Measurements from ENCODE around the gene ARHGAP42. TPM values are rescaled to one million over a fixed set of nuclear protein-coding genes. Genes with fewer than 3 reads are reported as not detected.

The ARHGAP42 gene
- total RNA-seq, 1 donor from 2014 or later, result 19.1 TPM

- no peak overlapping the region for H3K27ac Mint-ChIP-seq (ENCODE audit: unreplicated experiment)
- peaks cover 4% of the 10 kb centered on the region for H3K4me1 Mint-ChIP-seq (ENCODE audit: unreplicated experiment)
- H3K9me3 Mint-ChIP-seq (ENCODE audit: unreplicated experiment), result no peaks in the 10 kb centered on the region
- H3K27me3 Mint-ChIP-seq (ENCODE audit: unreplicated experiment), result no peaks in the 10 kb centered on the region
- no peak for TF ChIP-seq CTCF (IDR thresholded peaks at IDR 0.05; ENCODE audit: unreplicated experiment)
- DNase-seq (ENCODE audit: low spot score), result no peak
- H3K4me3 Mint-ChIP-seq (ENCODE audit: unreplicated experiment), result no peak overlapping the region
- no peaks in the 10 kb centered on the region for H3K36me3 Mint-ChIP-seq (ENCODE audit: low read depth, unreplicated experiment)
Measured at GRCh38 chr11:100801225-100801999, 114.3 kb downstream of the ARHGAP42 start.

- Mint-ChIP-seq H3K4me1 (ENCODE audit: unreplicated experiment) (peaks cover 4% of the 10 kb centered on the region), H3K4me3 (ENCODE audit: unreplicated experiment) (no peak overlapping the region), H3K27me3 (ENCODE audit: unreplicated experiment) (no peaks in the 10 kb centered on the region), H3K36me3 (ENCODE audit: low read depth, unreplicated experiment) (no peaks in the 10 kb centered on the region), H3K9me3 (ENCODE audit: unreplicated experiment) (no peaks in the 10 kb centered on the region), H3K27ac (ENCODE audit: unreplicated experiment) (no peak overlapping the region)
- no peak for DNase-seq (ENCODE audit: low spot score)
- no peak for TF ChIP-seq CTCF (IDR thresholded peaks at IDR 0.05; ENCODE audit: unreplicated experiment)
Measured at GRCh38 chr11:100805506-100806199, 118.6 kb downstream of the ARHGAP42 start.

GRCh38 chr11:100806296-100806695 lies 119.2 kb downstream of the ARHGAP42 start:
- Mint-ChIP-seq H3K36me3 (ENCODE audit: low read depth, unreplicated experiment) (no peaks in the 10 kb centered on the region), H3K27ac (ENCODE audit: unreplicated experiment) (no peak overlapping the region), H3K4me1 (ENCODE audit: unreplicated experiment) (peaks cover 4% of the 10 kb centered on the region), H3K4me3 (ENCODE audit: unreplicated experiment) (no peak overlapping the region), H3K9me3 (ENCODE audit: unreplicated experiment) (no peaks in the 10 kb centered on the region), H3K27me3 (ENCODE audit: unreplicated experiment) (no peaks in the 10 kb centered on the region)
- DNase-seq (ENCODE audit: low spot score), result no peak
- TF ChIP-seq CTCF (IDR thresholded peaks at IDR 0.05; ENCODE audit: unreplicated experiment), result no peak

- Mint-ChIP-seq H3K27ac (ENCODE audit: unreplicated experiment) (no peak overlapping the region), H3K36me3 (ENCODE audit: low read depth, unreplicated experiment) (no peaks in the 10 kb centered on the region), H3K9me3 (ENCODE audit: unreplicated experiment) (no peaks in the 10 kb centered on the region), H3K27me3 (ENCODE audit: unreplicated experiment) (no peaks in the 10 kb centered on the region), H3K4me3 (ENCODE audit: unreplicated experiment) (no peak overlapping the region), H3K4me1 (ENCODE audit: unreplicated experiment) (no peaks in the 10 kb centered on the region)
- no peak for DNase-seq (ENCODE audit: low spot score)
- TF ChIP-seq CTCF (IDR thresholded peaks at IDR 0.05; ENCODE audit: unreplicated experiment), result no peak
Measured at GRCh38 chr11:100808904-100809491, 121.9 kb downstream of the ARHGAP42 start.

GRCh38 chr11:100810146-100810545 lies 123.1 kb downstream of the ARHGAP42 start:
- H3K27me3 Mint-ChIP-seq (ENCODE audit: unreplicated experiment), result no peaks in the 10 kb centered on the region
- H3K9me3 Mint-ChIP-seq (ENCODE audit: unreplicated experiment), result no peaks in the 10 kb centered on the region
- no peak for DNase-seq (ENCODE audit: low spot score)
- H3K4me1 Mint-ChIP-seq (ENCODE audit: unreplicated experiment), result no peaks in the 10 kb centered on the region
- H3K27ac Mint-ChIP-seq (ENCODE audit: unreplicated experiment), result no peak overlapping the region
- no peak overlapping the region for H3K4me3 Mint-ChIP-seq (ENCODE audit: unreplicated experiment)
- H3K36me3 Mint-ChIP-seq (ENCODE audit: low read depth, unreplicated experiment), result peaks cover 5% of the 10 kb centered on the region
- TF ChIP-seq CTCF (IDR thresholded peaks at IDR 0.05; ENCODE audit: unreplicated experiment), result no peak

Data from endothelial cell (in vitro differentiated cells).